ENCODE results near the gene ADK. TPM values are rescaled to one million over a fixed set of nuclear protein-coding genes. Genes with fewer than 3 reads are reported as not detected.
"Not testable (repeated sequence)": the region's sequence is repeated elsewhere in the genome, so short reads cannot be mapped to it uniquely, and the experiment has no call there.

ADK gene
- total RNA-seq, 1 experiment from 2014 or later = 26.8 TPM

DNA sequence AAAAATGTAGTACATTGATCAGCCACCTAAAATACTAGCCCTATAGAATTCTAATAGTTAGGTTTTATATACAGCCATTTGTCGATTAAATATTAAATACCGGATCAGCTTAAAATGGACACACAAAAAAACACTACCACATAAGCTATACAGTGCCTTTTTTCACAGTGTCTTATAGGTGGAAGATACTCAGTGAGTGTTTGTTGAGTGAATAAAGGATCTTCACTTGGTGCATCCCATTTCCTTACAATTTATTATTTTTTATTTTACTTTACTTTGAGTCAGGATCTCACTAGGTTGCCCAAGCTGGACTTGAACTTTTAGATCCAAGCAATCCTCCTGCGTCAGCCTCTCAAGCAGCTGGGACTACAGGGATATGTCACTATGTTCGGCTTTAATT lies 340.0 kb downstream of the ADK start:
- Histone ChIP-seq H3K9ac (ENCODE audit: extremely low read depth, insufficient read length, low read length) (no peak overlapping the region), H2BK5ac (ENCODE audit: insufficient read length, low read length) (no peak overlapping the region), H4K20me1 (ENCODE audit: control insufficient read depth, insufficient read depth, insufficient read length) (no peaks in the 10 kb centered on the region), H3K4me2 (ENCODE audit: insufficient read depth, insufficient read length, low read length) (no peak overlapping the region), H3K9me3 (ENCODE audit: control insufficient read depth, low read depth, low read length) (no peaks in the 10 kb centered on the region), H2AK5ac (ENCODE audit: insufficient read length, low read length) (no peak overlapping the region), H4K8ac (replicated peaks; ENCODE audit: insufficient read length, low read depth, low read length) (no peak overlapping the region), H3K23me2 (ENCODE audit: insufficient read length, low read depth, low read length, poor library complexity, severe bottlenecking) (no peaks in the 10 kb centered on the region), H3T11ph (ENCODE audit: low read length) (no peak overlapping the region), H3K14ac (ENCODE audit: insufficient read depth, low read length) (no peak overlapping the region), H2BK120ac (ENCODE audit: low read depth, low read length, poor library complexity, severe bottlenecking) (no peak overlapping the region), H4K91ac (ENCODE audit: insufficient read length, low read depth, low read length) (no peak overlapping the region), H3K4ac (ENCODE audit: low read depth, low read length) (no peak overlapping the region), H3K79me1 (ENCODE audit: insufficient read depth, low read depth, low read length, poor library complexity, severe bottlenecking) (no peaks in the 10 kb centered on the region), H2BK15ac (ENCODE audit: low read depth, low read length) (no peak overlapping the region), H4K5ac (ENCODE audit: insufficient read length, low read depth, low read length) (no peak overlapping the region), H3K27ac (ENCODE audit: insufficient read length, low read depth, low read length) (no peak overlapping the region), H2BK20ac (ENCODE audit: low read depth, low read length, poor library complexity, severe bottlenecking) (no peak overlapping the region), H3K23ac (ENCODE audit: insufficient read length, low read depth, low read length) (no peak overlapping the region), H2BK12ac (ENCODE audit: insufficient read length, low read depth, low read length) (no peak overlapping the region), H3K27me3 (ENCODE audit: insufficient read depth, low read length) (no peaks in the 10 kb centered on the region), H3K18ac (ENCODE audit: insufficient read length, low read depth, low read length) (no peak overlapping the region), H3K56ac (ENCODE audit: insufficient read length, low read depth, low read length) (no peak overlapping the region), H3K4me1 (ENCODE audit: insufficient read depth, low read length) (no peaks in the 10 kb centered on the region), H2AFZ (ENCODE audit: low read length) (no peak overlapping the region), H3K79me2 (ENCODE audit: insufficient read depth, low read length) (no peaks in the 10 kb centered on the region)
- Mint-ChIP-seq H3K36me3 (ENCODE audit: insufficient read depth in 1 of 3, low read depth in 3 of 3) (no peaks in the 10 kb centered on the region), H3K9me3 (no peaks in the 10 kb centered on the region), H3K4me1 (no peaks in the 10 kb centered on the region), H3K4me3 (no peak overlapping the region), H3K27me3 (ENCODE audit: low read depth) (no peaks in the 10 kb centered on the region), H3K27ac (no peak overlapping the region)
- TF ChIP-seq, protein P1, sequence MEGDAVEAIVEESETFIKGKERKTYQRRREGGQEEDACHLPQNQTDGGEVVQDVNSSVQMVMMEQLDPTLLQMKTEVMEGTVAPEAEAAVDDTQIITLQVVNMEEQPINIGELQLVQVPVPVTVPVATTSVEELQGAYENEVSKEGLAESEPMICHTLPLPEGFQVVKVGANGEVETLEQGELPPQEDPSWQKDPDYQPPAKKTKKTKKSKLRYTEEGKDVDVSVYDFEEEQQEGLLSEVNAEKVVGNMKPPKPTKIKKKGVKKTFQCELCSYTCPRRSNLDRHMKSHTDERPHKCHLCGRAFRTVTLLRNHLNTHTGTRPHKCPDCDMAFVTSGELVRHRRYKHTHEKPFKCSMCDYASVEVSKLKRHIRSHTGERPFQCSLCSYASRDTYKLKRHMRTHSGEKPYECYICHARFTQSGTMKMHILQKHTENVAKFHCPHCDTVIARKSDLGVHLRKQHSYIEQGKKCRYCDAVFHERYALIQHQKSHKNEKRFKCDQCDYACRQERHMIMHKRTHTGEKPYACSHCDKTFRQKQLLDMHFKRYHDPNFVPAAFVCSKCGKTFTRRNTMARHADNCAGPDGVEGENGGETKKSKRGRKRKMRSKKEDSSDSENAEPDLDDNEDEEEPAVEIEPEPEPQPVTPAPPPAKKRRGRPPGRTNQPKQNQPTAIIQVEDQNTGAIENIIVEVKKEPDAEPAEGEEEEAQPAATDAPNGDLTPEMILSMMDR (conservative IDR thresholded peaks at IDR 0.05) = no peak
- no CpG with 5 or more reads among the region's 4 CpGs for WGBS (ENCODE audit: extremely low coverage, insufficient read length, low lambda C conversion rate)
- no peak for DNase-seq

DNA sequence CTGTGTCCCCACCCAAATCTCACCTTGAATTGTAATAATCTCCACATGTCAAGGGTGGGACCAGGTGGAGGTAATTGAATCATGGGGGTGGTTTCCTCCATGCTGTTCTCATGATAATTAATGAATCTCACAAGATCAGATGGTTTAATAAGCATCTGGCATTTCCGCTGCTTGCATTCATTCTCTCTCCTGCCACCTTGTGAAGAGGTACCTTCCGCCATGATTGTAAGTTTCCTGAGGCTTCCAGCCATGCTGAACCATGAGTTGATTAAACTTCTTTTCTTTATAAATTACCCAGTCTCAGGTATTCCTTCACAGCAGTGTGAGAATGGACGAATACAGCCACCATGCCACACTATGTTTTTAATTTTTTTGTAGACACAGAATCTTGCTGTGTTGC lies 345.3 kb downstream of the ADK start:
- not testable (repeated sequence) for H4K91ac ChIP-seq (ENCODE audit: insufficient read length, low read depth, low read length); H4K20me1 ChIP-seq (ENCODE audit: control insufficient read depth, insufficient read depth, insufficient read length); H2BK20ac ChIP-seq (ENCODE audit: low read depth, low read length, poor library complexity, severe bottlenecking); H4K8ac ChIP-seq (replicated peaks; ENCODE audit: insufficient read length, low read depth, low read length); H3K23ac ChIP-seq (ENCODE audit: insufficient read length, low read depth, low read length); H2BK15ac ChIP-seq (ENCODE audit: low read depth, low read length); H3K27ac ChIP-seq (ENCODE audit: insufficient read length, low read depth, low read length); H3K9me3 ChIP-seq (ENCODE audit: control insufficient read depth, low read depth, low read length); H3K79me1 ChIP-seq (ENCODE audit: insufficient read depth, low read depth, low read length, poor library complexity, severe bottlenecking); H3K79me2 ChIP-seq (ENCODE audit: insufficient read depth, low read length); H3K27me3 Mint-ChIP-seq (ENCODE audit: low read depth); H3K4me2 ChIP-seq (ENCODE audit: insufficient read depth, insufficient read length, low read length); H2BK120ac ChIP-seq (ENCODE audit: low read depth, low read length, poor library complexity, severe bottlenecking); DNase-seq; H3K14ac ChIP-seq (ENCODE audit: insufficient read depth, low read length); H2AK5ac ChIP-seq (ENCODE audit: insufficient read length, low read length); H3K23me2 ChIP-seq (ENCODE audit: insufficient read length, low read depth, low read length, poor library complexity, severe bottlenecking); H3K4me1 Mint-ChIP-seq; H3K36me3 Mint-ChIP-seq (ENCODE audit: insufficient read depth in 1 of 3, low read depth in 3 of 3); H3K27ac Mint-ChIP-seq; H2BK5ac ChIP-seq (ENCODE audit: insufficient read length, low read length); H3K18ac ChIP-seq (ENCODE audit: insufficient read length, low read depth, low read length); H3K27me3 ChIP-seq (ENCODE audit: insufficient read depth, low read length); H3K4me1 ChIP-seq (ENCODE audit: insufficient read depth, low read length); H3T11ph ChIP-seq (ENCODE audit: low read length); H2BK12ac ChIP-seq (ENCODE audit: insufficient read length, low read depth, low read length); H3K9ac ChIP-seq (ENCODE audit: extremely low read depth, insufficient read length, low read length); H3K9me3 Mint-ChIP-seq; H3K4ac ChIP-seq (ENCODE audit: low read depth, low read length); H3K56ac ChIP-seq (ENCODE audit: insufficient read length, low read depth, low read length); H4K5ac ChIP-seq (ENCODE audit: insufficient read length, low read depth, low read length); H3K4me3 Mint-ChIP-seq; H2AFZ ChIP-seq (ENCODE audit: low read length)
- no CpG with 5 or more reads among the region's 3 CpGs for WGBS (ENCODE audit: extremely low coverage, insufficient read length, low lambda C conversion rate)
